Glomerular visceral epithelial cell (primary cell): ENCODE results near the gene TMEM190.
"Not testable (repeated sequence)": the region's sequence is repeated elsewhere in the genome, so short reads cannot be mapped to it uniquely, and the experiment has no call there.

Experiments
- DNase-seq: peaks from one replicate; pipeline ENCODE4 v3.0.0-alpha.2; 2016; ENCODE audit errors: extremely low spot score

TMEM190 gene

GRCh38 chr19:55419624-55420236 is 43.1 kb downstream of the TMEM190 start:
- no peak for DNase-seq

GRCh38 chr19:55421281-55421680 is 44.7 kb downstream of the TMEM190 start:
- not testable (repeated sequence) for DNase-seq

- DNase-seq: no peak
Measured at GRCh38 chr19:55423225-55424005, 46.8 kb downstream of the TMEM190 start.

GRCh38 chr19:55424518-55424917 is 47.9 kb downstream of the TMEM190 start:
- no peak for DNase-seq

- no peak for DNase-seq
Measured at GRCh38 chr19:55426042-55426441, 49.4 kb downstream of the TMEM190 start.
